ENCODE measurements around the gene ZBTB20. TPM values are rescaled to one million over a fixed set of nuclear protein-coding genes. Genes with fewer than 3 reads are reported as not detected.
"Not testable (repeated sequence)": the region's sequence is repeated elsewhere in the genome, so short reads cannot be mapped to it uniquely, and the experiment has no call there.

ZBTB20 gene
- total RNA-seq, 1 experiment from 2014 or later, result 1.6 TPM

- no peaks in the 10 kb centered on the region for H3K36me3 ChIP-seq (ENCODE audit: insufficient read depth, low read length)
- no peak overlapping the region for H3K9ac ChIP-seq (ENCODE audit: low read length)
- no peaks in the 10 kb centered on the region for H3K27me3 ChIP-seq (ENCODE audit: low read length)
- H3K9me3 ChIP-seq (ENCODE audit: low read length), result no peaks in the 10 kb centered on the region
- DNase-seq, result no peak
- no peak overlapping the region for H2AFZ ChIP-seq (ENCODE audit: low read length)
- H3K9me2 ChIP-seq (replicated peaks; ENCODE audit: insufficient read depth, low read length), result no peaks in the 10 kb centered on the region
- H3K4me3 ChIP-seq (ENCODE audit: low read length), result no peak overlapping the region
- no peaks in the 10 kb centered on the region for H3K4me1 ChIP-seq (ENCODE audit: low read length)
- H3K27ac ChIP-seq (ENCODE audit: low read length), result no peak overlapping the region
- no peaks in the 10 kb centered on the region for H4K20me1 ChIP-seq (ENCODE audit: insufficient read depth, low read depth, low read length)
- no peak overlapping the region for H3K4me2 ChIP-seq (ENCODE audit: low read depth, low read length, poor library complexity, severe bottlenecking)
- H3K79me2 ChIP-seq (ENCODE audit: low read length), result no peaks in the 10 kb centered on the region
These were observed 315.2 kb downstream of the ZBTB20 start for GRCh38 chr3:114831861-114832260.

- Histone ChIP-seq H3K79me2 (ENCODE audit: low read length) (no peaks in the 10 kb centered on the region), H3K9ac (ENCODE audit: low read length) (no peak overlapping the region), H3K4me1 (ENCODE audit: low read length) (no peaks in the 10 kb centered on the region), H3K4me3 (ENCODE audit: low read length) (no peak overlapping the region), H3K9me3 (ENCODE audit: low read length) (no peaks in the 10 kb centered on the region), H3K36me3 (ENCODE audit: insufficient read depth, low read length) (no peaks in the 10 kb centered on the region), H3K27ac (ENCODE audit: low read length) (no peak overlapping the region), H4K20me1 (ENCODE audit: insufficient read depth, low read depth, low read length) (no peaks in the 10 kb centered on the region), H2AFZ (ENCODE audit: low read length) (no peak overlapping the region), H3K9me2 (replicated peaks; ENCODE audit: insufficient read depth, low read length) (no peaks in the 10 kb centered on the region), H3K4me2 (ENCODE audit: low read depth, low read length, poor library complexity, severe bottlenecking) (no peak overlapping the region), H3K27me3 (ENCODE audit: low read length) (no peaks in the 10 kb centered on the region)
- DNase-seq, result no peak
These were observed 316.4 kb downstream of the ZBTB20 start for GRCh38 chr3:114830652-114831051.

DNA sequence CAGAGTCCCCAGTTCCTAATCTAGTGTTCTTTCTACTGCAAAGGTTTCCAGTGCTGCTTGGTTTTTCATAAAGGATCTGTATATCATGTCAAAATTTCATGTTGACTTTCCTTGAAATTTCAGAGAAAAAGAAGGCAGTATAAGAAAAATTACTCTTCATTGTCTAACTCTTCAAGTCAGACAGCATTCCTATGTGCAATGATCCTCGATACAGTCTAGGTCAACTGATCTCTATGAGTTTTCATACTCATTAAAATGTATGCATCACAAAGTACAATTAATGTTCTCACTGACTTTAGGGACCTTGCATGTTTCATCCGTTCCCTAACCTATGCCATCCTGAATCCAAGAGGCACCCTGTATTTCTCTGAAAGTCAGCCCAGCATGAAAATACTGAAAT, 317.3 kb downstream of the ZBTB20 start:
- Histone ChIP-seq H3K4me3 (ENCODE audit: low read length) (no peak overlapping the region), H3K27ac (ENCODE audit: low read length) (no peak overlapping the region), H3K9me2 (replicated peaks; ENCODE audit: insufficient read depth, low read length) (no peaks in the 10 kb centered on the region), H3K9ac (ENCODE audit: low read length) (no peak overlapping the region), H3K79me2 (ENCODE audit: low read length) (no peaks in the 10 kb centered on the region), H4K20me1 (ENCODE audit: insufficient read depth, low read depth, low read length) (no peaks in the 10 kb centered on the region), H3K9me3 (ENCODE audit: low read length) (no peaks in the 10 kb centered on the region), H3K4me1 (ENCODE audit: low read length) (no peaks in the 10 kb centered on the region), H2AFZ (ENCODE audit: low read length) (no peak overlapping the region), H3K4me2 (ENCODE audit: low read depth, low read length, poor library complexity, severe bottlenecking) (no peak overlapping the region), H3K36me3 (ENCODE audit: insufficient read depth, low read length) (no peaks in the 10 kb centered on the region), H3K27me3 (ENCODE audit: low read length) (no peaks in the 10 kb centered on the region)
- DNase-seq, result no peak

DNA sequence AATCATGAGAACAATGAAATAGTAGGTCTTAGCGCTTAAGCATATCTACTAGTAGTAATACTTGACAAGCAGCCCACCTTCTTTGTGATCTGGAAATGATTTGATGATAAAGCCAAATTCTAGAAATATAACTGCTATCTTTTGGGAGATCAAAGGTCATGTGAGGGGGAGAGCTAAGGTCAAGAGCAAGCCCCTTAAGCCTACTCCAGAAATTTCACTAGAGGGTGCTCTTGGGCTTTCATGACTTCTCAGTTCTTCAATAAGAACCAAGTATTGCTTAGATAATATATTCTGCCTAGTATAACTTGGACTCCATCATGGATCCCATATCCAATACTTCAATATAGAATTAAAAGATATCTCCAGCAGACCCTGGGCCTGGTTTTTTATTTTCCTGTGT, 319.6 kb downstream of the ZBTB20 start:
- H2AFZ ChIP-seq (ENCODE audit: low read length), result no peak overlapping the region
- H3K36me3 ChIP-seq (ENCODE audit: insufficient read depth, low read length), result no peaks in the 10 kb centered on the region
- H3K4me3 ChIP-seq (ENCODE audit: low read length), result no peak overlapping the region
- no peaks in the 10 kb centered on the region for H3K27me3 ChIP-seq (ENCODE audit: low read length)
- H3K9ac ChIP-seq (ENCODE audit: low read length), result no peak overlapping the region
- no peak overlapping the region for H3K27ac ChIP-seq (ENCODE audit: low read length)
- no peaks in the 10 kb centered on the region for H3K4me1 ChIP-seq (ENCODE audit: low read length)
- no peaks in the 10 kb centered on the region for H3K9me2 ChIP-seq (replicated peaks; ENCODE audit: insufficient read depth, low read length)
- no peaks in the 10 kb centered on the region for H3K79me2 ChIP-seq (ENCODE audit: low read length)
- no peaks in the 10 kb centered on the region for H4K20me1 ChIP-seq (ENCODE audit: insufficient read depth, low read depth, low read length)
- H3K9me3 ChIP-seq (ENCODE audit: low read length), result no peaks in the 10 kb centered on the region
- peak; percentile 82 for DNase-seq
- H3K4me2 ChIP-seq (ENCODE audit: low read depth, low read length, poor library complexity, severe bottlenecking), result no peak overlapping the region

DNA sequence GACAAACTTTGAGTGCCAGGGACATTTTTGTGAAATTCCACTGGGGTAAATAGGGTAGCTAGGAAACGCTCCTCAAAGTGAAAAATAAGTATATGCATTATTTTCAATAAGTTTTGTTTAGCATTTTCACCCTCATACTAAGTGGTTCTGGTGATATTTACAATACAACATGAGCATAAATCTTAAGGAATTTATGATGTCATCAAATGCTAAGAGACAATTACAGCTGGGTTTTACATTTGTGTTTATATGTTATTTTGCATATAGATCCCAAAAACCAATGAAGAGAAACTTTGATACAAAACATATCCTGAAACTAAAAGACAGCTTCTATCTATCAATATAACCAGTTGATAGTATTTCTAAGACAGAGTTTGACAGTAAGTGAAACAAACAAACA, 323.1 kb downstream of the ZBTB20 start:
- Histone ChIP-seq H3K4me1 (ENCODE audit: low read length) (no peaks in the 10 kb centered on the region), H3K4me3 (ENCODE audit: low read length) (no peak overlapping the region), H3K4me2 (ENCODE audit: low read depth, low read length, poor library complexity, severe bottlenecking) (no peak overlapping the region), H4K20me1 (ENCODE audit: insufficient read depth, low read depth, low read length) (no peaks in the 10 kb centered on the region), H3K9ac (ENCODE audit: low read length) (no peak overlapping the region), H3K27me3 (ENCODE audit: low read length) (no peaks in the 10 kb centered on the region), H3K79me2 (ENCODE audit: low read length) (no peaks in the 10 kb centered on the region), H2AFZ (ENCODE audit: low read length) (no peak overlapping the region), H3K36me3 (ENCODE audit: insufficient read depth, low read length) (no peaks in the 10 kb centered on the region), H3K9me3 (ENCODE audit: low read length) (no peaks in the 10 kb centered on the region), H3K27ac (ENCODE audit: low read length) (no peak overlapping the region), H3K9me2 (replicated peaks; ENCODE audit: insufficient read depth, low read length) (no peaks in the 10 kb centered on the region)
- DNase-seq, result no peak

- no peak overlapping the region for H3K9ac ChIP-seq (ENCODE audit: low read length)
- H3K4me1 ChIP-seq (ENCODE audit: low read length), result no peaks in the 10 kb centered on the region
- H3K27ac ChIP-seq (ENCODE audit: low read length), result no peak overlapping the region
- no peaks in the 10 kb centered on the region for H3K79me2 ChIP-seq (ENCODE audit: low read length)
- no peaks in the 10 kb centered on the region for H3K36me3 ChIP-seq (ENCODE audit: insufficient read depth, low read length)
- no peaks in the 10 kb centered on the region for H3K9me3 ChIP-seq (ENCODE audit: low read length)
- H3K4me3 ChIP-seq (ENCODE audit: low read length), result no peak overlapping the region
- H4K20me1 ChIP-seq (ENCODE audit: insufficient read depth, low read depth, low read length), result no peaks in the 10 kb centered on the region
- no peak overlapping the region for H3K4me2 ChIP-seq (ENCODE audit: low read depth, low read length, poor library complexity, severe bottlenecking)
- DNase-seq, result no peak
- H3K9me2 ChIP-seq (replicated peaks; ENCODE audit: insufficient read depth, low read length), result no peaks in the 10 kb centered on the region
- H3K27me3 ChIP-seq (ENCODE audit: low read length), result no peaks in the 10 kb centered on the region
- no peak overlapping the region for H2AFZ ChIP-seq (ENCODE audit: low read length)
These were observed 324.0 kb downstream of the ZBTB20 start for GRCh38 chr3:114823061-114823460.

DNA sequence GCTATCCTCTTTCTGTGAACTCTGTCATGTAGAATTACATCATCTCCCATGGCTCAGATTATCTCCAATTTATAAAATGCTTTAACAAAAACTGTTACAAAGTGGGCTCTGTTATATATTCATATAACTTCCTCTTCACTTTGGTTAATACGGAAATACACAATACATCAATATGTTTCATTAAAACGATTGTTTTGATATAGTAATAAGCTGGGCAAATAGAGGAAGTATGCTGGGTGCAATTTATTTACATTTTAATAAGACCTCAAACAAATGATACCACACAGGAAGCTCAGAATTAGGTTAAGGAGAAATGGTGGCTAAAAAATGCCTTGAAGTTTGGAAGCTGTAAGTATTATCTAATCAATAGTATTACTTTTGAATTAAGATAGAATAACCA, 331.0 kb downstream of the ZBTB20 start:
- Histone ChIP-seq H3K4me2 (ENCODE audit: low read depth, low read length, poor library complexity, severe bottlenecking) (no peak overlapping the region), H3K4me3 (ENCODE audit: low read length) (no peak overlapping the region), H2AFZ (ENCODE audit: low read length) (no peak overlapping the region), H3K9ac (ENCODE audit: low read length) (no peak overlapping the region), H3K36me3 (ENCODE audit: insufficient read depth, low read length) (no peaks in the 10 kb centered on the region), H3K4me1 (ENCODE audit: low read length) (no peaks in the 10 kb centered on the region), H3K27ac (ENCODE audit: low read length) (no peak overlapping the region), H4K20me1 (ENCODE audit: insufficient read depth, low read depth, low read length) (no peaks in the 10 kb centered on the region), H3K9me3 (ENCODE audit: low read length) (no peaks in the 10 kb centered on the region), H3K27me3 (ENCODE audit: low read length) (no peaks in the 10 kb centered on the region), H3K9me2 (replicated peaks; ENCODE audit: insufficient read depth, low read length) (no peaks in the 10 kb centered on the region), H3K79me2 (ENCODE audit: low read length) (no peaks in the 10 kb centered on the region)
- DNase-seq, result no peak

- not testable (repeated sequence) for H3K9me3 ChIP-seq (ENCODE audit: low read length); DNase-seq; H3K79me2 ChIP-seq (ENCODE audit: low read length); H3K4me1 ChIP-seq (ENCODE audit: low read length); H3K9me2 ChIP-seq (replicated peaks; ENCODE audit: insufficient read depth, low read length); H3K27me3 ChIP-seq (ENCODE audit: low read length); H3K9ac ChIP-seq (ENCODE audit: low read length); H3K27ac ChIP-seq (ENCODE audit: low read length); H2AFZ ChIP-seq (ENCODE audit: low read length); H3K4me3 ChIP-seq (ENCODE audit: low read length); H3K4me2 ChIP-seq (ENCODE audit: low read depth, low read length, poor library complexity, severe bottlenecking); H3K36me3 ChIP-seq (ENCODE audit: insufficient read depth, low read length); H4K20me1 ChIP-seq (ENCODE audit: insufficient read depth, low read depth, low read length)
These were observed 334.4 kb downstream of the ZBTB20 start for GRCh38 chr3:114812541-114813238.

All from Karpas-422 (cell line).